Spleen (tissue), 7 donors: ENCODE results near the gene JAG1.

Experiments used
- CTCF ChIP-seq, 11 experiments: fragments of 200-600 bp in 7 of 11; fragments of 450-650 bp in 4 of 11; sonication (generic) in 4 of 11; IDR thresholded peaks in 8 of 11; conservative IDR thresholded peaks in 3 of 11; 1 replicate in 7 of 11; 2 replicates in 4 of 11; pipeline versions ENCODE4 v1.4.0 to v1.8.0; 2016 to 2021; ENCODE audit warnings: antibody characterized with exemption in 11 of 11, inconsistent platforms in 4 of 11, mild to moderate bottlenecking in 1 of 11
- POLR2A ChIP-seq, 3 donors: fragments of 450-650 bp; IDR thresholded peaks; one replicate each; pipeline ENCODE4 v1.5.1; 2017; ENCODE audit warnings: antibody characterized with exemption in 3 of 3, mild to moderate bottlenecking in 1 of 3
- donor health status: DM: no; HTN: no; CAD: no; lungs with moderate emphysema.
- donor health status: DM: no; HTN: no; CAD: no.
- donor health status: DM: no; HTN: no; CAD: no.

DNA sequence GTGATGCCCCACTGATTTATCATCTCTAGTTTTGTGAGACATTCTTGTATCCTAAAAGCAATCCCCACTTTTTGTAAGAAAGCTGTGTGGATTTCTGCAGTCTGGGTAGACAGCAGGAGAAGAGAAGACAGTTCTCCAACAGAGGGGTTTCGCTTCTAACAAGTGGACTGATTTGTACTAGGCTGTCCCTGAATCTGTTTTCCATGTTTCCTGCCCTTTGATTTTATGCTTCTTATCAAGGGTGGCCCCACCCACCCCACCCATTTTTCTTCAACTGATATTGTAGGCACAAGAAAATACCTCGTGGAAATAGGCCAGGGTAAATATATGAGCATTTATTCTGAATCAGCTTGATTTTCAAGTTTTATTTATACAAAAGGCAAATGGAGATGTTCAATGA is 25.7 kb upstream of the JAG1 start:
- TF ChIP-seq CTCF (IDR thresholded peaks at IDR 0.05 in 8 of 11, conservative IDR thresholded peaks at IDR 0.05 in 3 of 11) (no peak), POLR2A (IDR thresholded peaks at IDR 0.05) (no peak)
